HepG2 (cell line): ENCODE data around the gene CHD2. TPM values are rescaled to one million over a fixed set of nuclear protein-coding genes. Genes with fewer than 3 reads are reported as not detected.

Experiments
- ATAC-seq: fragments of 200-7000 bp; cut with Tn5 transposase; 3 replicates; pipeline ENCODE4 v1.9.1; 2020; ENCODE audit warnings: mild to moderate bottlenecking, moderate library complexity
- BruUV-seq: library from RNA; stranded (reverse); fragments of 400-500 nt; replicated peaks from 2 replicates; lab custom pipeline; 2021; lab: Mats Ljungman, UMichigan
- CTCF ChIA-PET: fragments of 300-600 bp; formaldehyde crosslinking; extraction: SDS; loops from one replicate; lab custom pipeline; 2021; ENCODE audit warnings: low total read pairs, inconsistent platforms, low intra/inter-chr PET ratio; lab: Yijun Ruan, JAX
- POLR2A ChIA-PET: fragments of 350-600 bp; sonication (Branson Sonifier 250); formaldehyde crosslinking; loops from one replicate; lab custom pipeline; 2020; ENCODE audit warnings: antibody characterized with exemption, inconsistent platforms; lab: Yijun Ruan, JAX
- DNase-seq: peaks from one replicate; pipeline ENCODE4 v3.0.0-alpha.2; 2015; ENCODE audit warnings: low spot score
- FAIRE-seq: peaks from 3 replicates; lab custom pipeline; 2011; peaks lifted over from hg19 to GRCh38; lab: Jason Lieb, UNC
- H2AFZ ChIP-seq: one replicate; pipeline ENCODE4 v1.6.1; 2011; ENCODE audit warnings: low read length, inconsistent platforms
- H3K27ac ChIP-seq: fragments of 300-600 bp; 3 replicates; pipeline ENCODE4 v1.8.0; 2011; ENCODE audit warnings: mixed run types, mild to moderate bottlenecking, mixed read lengths, low read length, inconsistent platforms; ENCODE audit not compliant: insufficient read depth; ENCODE audit errors: extremely low read length
- H3K27me3 ChIP-seq, 2 experiments: fragments of 200-600 bp in 1 of 2; 2 replicates in 1 of 2; 3 replicates in 1 of 2; pipeline versions ENCODE4 v1.6.0 to v1.8.0; 2011; ENCODE audit warnings: low read length in 2 of 2, mild to moderate bottlenecking in 2 of 2, moderate library complexity in 2 of 2, inconsistent platforms in 1 of 2; ENCODE audit not compliant: insufficient read depth in 2 of 2, control insufficient read depth in 1 of 2
- H3K36me3 ChIP-seq, 2 experiments: fragments of 200-600 bp in 1 of 2; replicated peaks in 1 of 2; 2 replicates in 1 of 2; 3 replicates in 1 of 2; pipeline versions ENCODE4 v1.5.1 to v1.8.0; 2011; ENCODE audit warnings: low read length in 2 of 2, inconsistent platforms in 1 of 2; ENCODE audit not compliant: insufficient read depth in 2 of 2, control insufficient read depth in 1 of 2
- H3K4me1 ChIP-seq: 2 replicates; pipeline ENCODE4 v1.5.1; 2012; ENCODE audit warnings: low read length, inconsistent platforms; ENCODE audit not compliant: insufficient read depth
- H3K4me2 ChIP-seq: 2 replicates; pipeline ENCODE4 v1.6.0; 2011; ENCODE audit warnings: low read depth, low read length, inconsistent platforms
- H3K4me3 ChIP-seq, 3 experiments: fragments of 200-600 bp in 1 of 3; sonication (generic), shearing (Covaris generic) in 1 of 3; replicated peaks in 1 of 3; 2 replicates each; pipeline ENCODE4 v1.5.1; 2011 to 2016; ENCODE audit warnings: low read length in 3 of 3, inconsistent platforms in 2 of 3, low read depth in 2 of 3, mild to moderate bottlenecking in 2 of 3, control low read depth in 1 of 3, mixed read lengths in 1 of 3; ENCODE audit not compliant: insufficient read depth in 1 of 3
- H3K79me2 ChIP-seq: one replicate; pipeline ENCODE4 v1.6.1; 2011; ENCODE audit warnings: low read length, inconsistent platforms; ENCODE audit not compliant: insufficient read depth
- H3K9ac ChIP-seq: 2 replicates; pipeline ENCODE4 v1.6.0; 2011; ENCODE audit warnings: mild to moderate bottlenecking, low read depth, low read length, inconsistent platforms; ENCODE audit not compliant: insufficient read depth
- H3K9me3 ChIP-seq: 2 replicates; pipeline ENCODE4 v1.5.1; 2012; ENCODE audit warnings: mild to moderate bottlenecking, low read length
- H4K20me1 ChIP-seq: 2 replicates; pipeline ENCODE4 v1.6.0; 2011; ENCODE audit warnings: inconsistent platforms, mild to moderate bottlenecking, low read length, moderate library complexity; ENCODE audit not compliant: insufficient read depth
- FLYWCH1 ChIP-seq: sonication (generic); formaldehyde crosslinking; IDR thresholded peaks from 2 replicates; pipeline ENCODE4 v1.8.1; 2023; ENCODE audit warnings: mild to moderate bottlenecking, missing genetic modification reagents
- MXI1 ChIP-seq: IDR thresholded peaks from 3 replicates; pipeline ENCODE4 v1.6.1; 2012; ENCODE audit warnings: low read depth, low read length, inconsistent platforms, borderline replicate concordance
- PCBP2 ChIP-seq: fragments of 200-400 bp; formaldehyde crosslinking; optimal IDR thresholded peaks from 2 replicates; pipeline ENCODE3; 2018; ENCODE audit warnings: low read length, low read depth; ENCODE audit not compliant: poor library complexity, severe bottlenecking
- ZNF383 ChIP-seq: sonication (generic); formaldehyde crosslinking; IDR thresholded peaks from 2 replicates; pipeline ENCODE4 v1.4.0; 2020; ENCODE audit warnings: missing genetic modification reagents, mild to moderate bottlenecking, borderline replicate concordance
- WGBS: methylation state at CpG from one replicate; pipeline ENCODE4 v1.1.6; 2017; ENCODE audit warnings: low lambda C conversion rate; 5-methylcytosine and 5-hydroxymethylcytosine counted together
- in situ Hi-C: cut with HindIII; loops from 2 replicates; pipeline ENCODE4 v1.10.0; 2017; ENCODE audit warnings: low pct_unique_long_range_greater_than_20kb; ENCODE audit not compliant: extremely low pct_ligation_motif_present
- intact Hi-C: fragments of 100-400 bp; cut with micrococcal nuclease; formaldehyde crosslinking; loops from one replicate; pipeline ENCODE4 v1.10.0; 2022; ENCODE audit not compliant: unreplicated experiment
- polyA plus RNA-seq, 8 experiments: library from polyadenylated mRNA; depleted of rRNA in 3 of 8; stranded (reverse) in 7 of 8; unstranded in 1 of 8; fragments of >200 nt; fragmentation: Illumina TruSeq in 4 of 8; extraction: Trizol in 4 of 8; gene quantifications; 2 replicates each; pipeline versions ENCODE4 v1.2.1 to v1.2.3, GENCODE V29; 2011 to 2016; ENCODE audit warnings: low read depth in 4 of 8, missing spikeins in 1 of 8, mixed read lengths in 1 of 8; ENCODE audit not compliant: insufficient read depth in 1 of 8
- total RNA-seq, 5 experiments: library from RNA; depleted of rRNA; stranded (reverse); fragments of >200 nt; fragmentation: Illumina TruSeq; extraction: Trizol; gene quantifications; 2 replicates each; pipeline ENCODE4 v1.2.3, GENCODE V29; 2016; ENCODE audit warnings: low read depth in 1 of 5
- TF ChIP-seq, protein P1 (sequence below): fragments of 450-650 bp; IDR thresholded peaks from 2 replicates; pipeline ENCODE4 v1.6.1; 2016
- TF ChIP-seq, protein P2 (sequence below): sonication (generic); formaldehyde crosslinking; IDR thresholded peaks from 2 replicates; pipeline ENCODE4 v1.5.0; 2020; ENCODE audit warnings: mild to moderate bottlenecking, missing genetic modification reagents, moderate library complexity

Gene CHD2
- total and polyA plus RNA-seq, 2 of the 13 experiments (the other 11 are each of a cell fraction or from before 2014, with no cell fraction given) = 54.0 to 54.1 TPM

DNA sequence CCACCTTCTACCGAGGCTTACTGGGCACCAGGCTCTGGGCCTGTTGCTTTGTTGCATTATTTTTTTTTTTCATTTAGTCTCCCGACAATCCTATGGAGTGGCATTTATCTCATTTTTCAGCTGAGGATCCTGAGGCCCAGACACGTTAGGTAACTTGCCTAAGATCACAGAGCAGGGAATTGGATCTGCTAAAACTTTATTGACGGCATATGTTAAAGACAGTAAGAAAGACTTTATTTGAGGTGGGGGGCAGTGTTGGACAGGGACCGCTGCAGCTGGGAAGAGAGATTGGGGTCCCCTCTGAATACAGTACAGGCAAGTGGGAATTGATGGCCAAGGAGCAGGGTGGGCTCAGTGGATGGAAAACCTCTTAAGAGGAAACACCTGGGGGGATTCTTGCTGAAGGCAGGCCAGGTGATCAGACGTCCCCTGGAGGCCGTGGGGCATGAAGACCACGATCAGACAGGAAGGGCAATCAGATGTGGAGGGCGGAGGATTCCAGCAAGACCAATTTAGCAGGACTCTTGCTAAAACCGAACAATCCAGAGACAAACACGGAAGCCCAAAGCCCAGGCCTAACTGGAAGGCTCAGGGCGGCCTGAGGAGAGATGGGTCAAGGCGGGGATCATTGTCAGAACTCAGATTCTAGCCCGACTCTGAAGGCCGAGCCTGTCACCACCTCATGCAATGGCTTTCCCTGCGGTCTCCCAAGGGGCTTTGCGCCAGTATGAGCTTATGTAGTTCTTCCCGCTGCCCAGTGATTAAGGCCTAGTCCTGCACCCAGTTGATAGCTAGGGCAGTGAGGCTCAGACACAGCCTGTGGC is 135.2 kb downstream of the CHD2 start:
- H3K36me3 ChIP-seq = no peaks in the 10 kb centered on the region
- no peak for TF ChIP-seq MXI1
- TF ChIP-seq FLYWCH1 (CRISPR knock-in tag) = no peak
- TF ChIP-seq PCBP2 = no peak
- no peak overlapping the region for H3K4me3 ChIP-seq
- ATAC-seq (peak; percentile 4; the same call in 2 of the 3 replicates), DNase-seq (no peak), FAIRE-seq (no peak)
- BruUV-seq = no TSS peak
- ChIA-PET CTCF (interaction anchor here (1.3 kb wide), 1 partner anchor 1084 kb away, joined by 9 read pairs; no protein-coding TSS in a partner anchor), POLR2A (interaction anchor here (2.0 kb wide), 1 partner anchor 1085 kb away, joined by 5 read pairs; no protein-coding TSS in a partner anchor)
- no peak overlapping the region for H3K9ac ChIP-seq
- H3K9me3 ChIP-seq = no peaks in the 10 kb centered on the region
- H4K20me1 ChIP-seq = no peaks in the 10 kb centered on the region
- H3K27ac ChIP-seq = no peak overlapping the region
- in situ Hi-C loops (no loop called here), intact Hi-C loops (no loop called here)
- H3K79me2 ChIP-seq = no peaks in the 10 kb centered on the region
- no peak overlapping the region for H2AFZ ChIP-seq
- peaks cover 18% of the 10 kb centered on the region for H3K4me1 ChIP-seq
- WGBS = 70% methylated on average over 12 of the region's 18 CpGs
- 0 out of 5 replicates have a peak, but pooled peaks cover 0 to 8% of the 10 kb centered on the region in 2 experiments for H3K27me3 ChIP-seq
- H3K4me2 ChIP-seq = peak overlapping the region; percentile 50

GRCh38 chr15:93035953-93036810 is 136.1 kb downstream of the CHD2 start:
- peak overlapping the region; percentile 50 for H3K4me2 ChIP-seq
- TF ChIP-seq, protein P1, sequence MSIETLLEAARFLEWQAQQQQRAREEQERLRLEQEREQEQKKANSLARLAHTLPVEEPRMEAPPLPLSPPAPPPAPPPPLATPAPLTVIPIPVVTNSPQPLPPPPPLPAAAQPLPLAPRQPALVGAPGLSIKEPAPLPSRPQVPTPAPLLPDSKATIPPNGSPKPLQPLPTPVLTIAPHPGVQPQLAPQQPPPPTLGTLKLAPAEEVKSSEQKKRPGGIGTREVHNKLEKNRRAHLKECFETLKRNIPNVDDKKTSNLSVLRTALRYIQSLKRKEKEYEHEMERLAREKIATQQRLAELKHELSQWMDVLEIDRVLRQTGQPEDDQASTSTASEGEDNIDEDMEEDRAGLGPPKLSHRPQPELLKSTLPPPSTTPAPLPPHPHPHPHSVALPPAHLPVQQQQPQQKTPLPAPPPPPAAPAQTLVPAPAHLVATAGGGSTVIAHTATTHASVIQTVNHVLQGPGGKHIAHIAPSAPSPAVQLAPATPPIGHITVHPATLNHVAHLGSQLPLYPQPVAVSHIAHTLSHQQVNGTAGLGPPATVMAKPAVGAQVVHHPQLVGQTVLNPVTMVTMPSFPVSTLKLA = peak; percentile 94
- no peak for TF ChIP-seq ZNF383 (CRISPR knock-in tag)
- peak; percentile 31; the same call in 1 of the 3 replicates for TF ChIP-seq MXI1
- TF ChIP-seq, protein P2, sequence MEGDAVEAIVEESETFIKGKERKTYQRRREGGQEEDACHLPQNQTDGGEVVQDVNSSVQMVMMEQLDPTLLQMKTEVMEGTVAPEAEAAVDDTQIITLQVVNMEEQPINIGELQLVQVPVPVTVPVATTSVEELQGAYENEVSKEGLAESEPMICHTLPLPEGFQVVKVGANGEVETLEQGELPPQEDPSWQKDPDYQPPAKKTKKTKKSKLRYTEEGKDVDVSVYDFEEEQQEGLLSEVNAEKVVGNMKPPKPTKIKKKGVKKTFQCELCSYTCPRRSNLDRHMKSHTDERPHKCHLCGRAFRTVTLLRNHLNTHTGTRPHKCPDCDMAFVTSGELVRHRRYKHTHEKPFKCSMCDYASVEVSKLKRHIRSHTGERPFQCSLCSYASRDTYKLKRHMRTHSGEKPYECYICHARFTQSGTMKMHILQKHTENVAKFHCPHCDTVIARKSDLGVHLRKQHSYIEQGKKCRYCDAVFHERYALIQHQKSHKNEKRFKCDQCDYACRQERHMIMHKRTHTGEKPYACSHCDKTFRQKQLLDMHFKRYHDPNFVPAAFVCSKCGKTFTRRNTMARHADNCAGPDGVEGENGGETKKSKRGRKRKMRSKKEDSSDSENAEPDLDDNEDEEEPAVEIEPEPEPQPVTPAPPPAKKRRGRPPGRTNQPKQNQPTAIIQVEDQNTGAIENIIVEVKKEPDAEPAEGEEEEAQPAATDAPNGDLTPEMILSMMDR (CRISPR knock-in tag) = peak; percentile 75

More at GRCh38 chr15:93035953-93036810, 136.1 kb downstream of the CHD2 start:
- 46% methylated on average over 25 of the region's 32 CpGs for WGBS
- Histone ChIP-seq H2AFZ (no peak overlapping the region), H3K27ac (no peak overlapping the region), H4K20me1 (no peaks in the 10 kb centered on the region), H3K79me2 (no peaks in the 10 kb centered on the region), H3K4me1 (peaks cover 9% of the 10 kb centered on the region), H3K9me3 (no peaks in the 10 kb centered on the region), H3K36me3 (no peaks in the 10 kb centered on the region), H3K4me3 (no peak overlapping the region), H3K9ac (no peak overlapping the region), H3K27me3 (0 out of 5 replicates have a peak, but pooled peaks cover 0 to 6% of the 10 kb centered on the region in 2 experiments)
- no peak for FAIRE-seq
- peak; percentile 28 for DNase-seq
- ChIA-PET CTCF (interaction anchor here (1.3 kb wide), 1 partner anchor 1084 kb away, joined by 9 read pairs; no protein-coding TSS in a partner anchor), POLR2A (interaction anchor here (2.0 kb wide), 1 partner anchor 1084 kb away, joined by 5 read pairs; no protein-coding TSS in a partner anchor)
- intact Hi-C loops (no loop called here), in situ Hi-C loops (no loop called here)
- ATAC-seq = peak; percentile 61
- no TSS peak for BruUV-seq
